Chondrocyte (in vitro differentiated cells): ENCODE data around the gene MAP2K3. TPM values are rescaled to one million over a fixed set of nuclear protein-coding genes. Genes with fewer than 3 reads are reported as not detected.

Source experiments
- DNase-seq: peaks from one replicate; pipeline ENCODE4 v3.0.0; 2021; ENCODE audit warnings: mixed read lengths, low spot score
- H3K27ac Mint-ChIP-seq: one replicate; pipeline ENCODE4 v1.8.0; 2021; ENCODE audit warnings: mild to moderate bottlenecking, moderate library complexity, mixed read lengths; ENCODE audit not compliant: unreplicated experiment
- H3K27me3 Mint-ChIP-seq: 2 replicates; pipeline ENCODE4 v1.8.0; 2021; ENCODE audit warnings: low read depth, mixed read lengths
- H3K36me3 Mint-ChIP-seq: 2 replicates; pipeline ENCODE4 v1.8.0; 2021; ENCODE audit warnings: low read depth, mixed read lengths
- H3K4me1 Mint-ChIP-seq: 2 replicates; pipeline ENCODE4 v1.8.0; 2021; ENCODE audit warnings: low read depth, mild to moderate bottlenecking, mixed read lengths
- H3K4me3 Mint-ChIP-seq: one replicate; pipeline ENCODE4 v1.8.0; 2021; ENCODE audit warnings: mild to moderate bottlenecking, moderate library complexity, mixed read lengths; ENCODE audit not compliant: unreplicated experiment
- H3K9me3 Mint-ChIP-seq: 2 replicates; pipeline ENCODE4 v1.8.0; 2021; ENCODE audit warnings: low read depth, mixed read lengths
- total RNA-seq: library from RNA; stranded (reverse); gene quantifications from 3 replicates; pipeline ENCODE4 v1.2.1, GENCODE V29; 2021
- TF ChIP-seq, protein P1 (sequence below): fragments of 200-600 bp; sonication (generic); IDR thresholded peaks from 2 replicates; pipeline ENCODE4 v1.5.0; 2021; ENCODE audit warnings: antibody characterized with exemption, mild to moderate bottlenecking, moderate library complexity

MAP2K3 gene
- total RNA-seq, 1 donor from 2014 or later: 35.9 TPM

DNA sequence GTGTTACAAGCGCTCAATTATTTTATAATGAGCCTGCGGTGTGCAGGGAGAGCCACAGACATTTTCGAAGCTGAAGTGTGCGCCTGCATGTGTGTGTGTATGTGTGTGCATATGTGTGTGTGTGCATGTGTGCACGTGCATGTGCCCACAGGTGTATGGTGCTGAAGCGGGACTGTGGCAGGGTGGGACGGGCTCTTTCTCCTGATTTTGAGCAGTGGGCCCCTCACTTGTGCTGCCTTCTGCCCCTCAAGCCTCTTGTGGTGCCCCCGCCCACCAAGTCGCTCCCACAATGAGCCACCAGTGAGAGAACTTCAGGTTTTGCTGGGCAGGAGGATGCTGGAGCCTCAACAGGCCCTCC is 75.0 kb downstream of the MAP2K3 start:
- Mint-ChIP-seq H3K27ac (no peak overlapping the region), H3K27me3 (peaks cover 2% of the 10 kb centered on the region), H3K36me3 (no peaks in the 10 kb centered on the region), H3K9me3 (no peaks in the 10 kb centered on the region), H3K4me3 (no peak overlapping the region), H3K4me1 (peaks cover 6% of the 10 kb centered on the region)
- DNase-seq: no peak
- TF ChIP-seq, protein P1, sequence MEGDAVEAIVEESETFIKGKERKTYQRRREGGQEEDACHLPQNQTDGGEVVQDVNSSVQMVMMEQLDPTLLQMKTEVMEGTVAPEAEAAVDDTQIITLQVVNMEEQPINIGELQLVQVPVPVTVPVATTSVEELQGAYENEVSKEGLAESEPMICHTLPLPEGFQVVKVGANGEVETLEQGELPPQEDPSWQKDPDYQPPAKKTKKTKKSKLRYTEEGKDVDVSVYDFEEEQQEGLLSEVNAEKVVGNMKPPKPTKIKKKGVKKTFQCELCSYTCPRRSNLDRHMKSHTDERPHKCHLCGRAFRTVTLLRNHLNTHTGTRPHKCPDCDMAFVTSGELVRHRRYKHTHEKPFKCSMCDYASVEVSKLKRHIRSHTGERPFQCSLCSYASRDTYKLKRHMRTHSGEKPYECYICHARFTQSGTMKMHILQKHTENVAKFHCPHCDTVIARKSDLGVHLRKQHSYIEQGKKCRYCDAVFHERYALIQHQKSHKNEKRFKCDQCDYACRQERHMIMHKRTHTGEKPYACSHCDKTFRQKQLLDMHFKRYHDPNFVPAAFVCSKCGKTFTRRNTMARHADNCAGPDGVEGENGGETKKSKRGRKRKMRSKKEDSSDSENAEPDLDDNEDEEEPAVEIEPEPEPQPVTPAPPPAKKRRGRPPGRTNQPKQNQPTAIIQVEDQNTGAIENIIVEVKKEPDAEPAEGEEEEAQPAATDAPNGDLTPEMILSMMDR: no peak

DNA sequence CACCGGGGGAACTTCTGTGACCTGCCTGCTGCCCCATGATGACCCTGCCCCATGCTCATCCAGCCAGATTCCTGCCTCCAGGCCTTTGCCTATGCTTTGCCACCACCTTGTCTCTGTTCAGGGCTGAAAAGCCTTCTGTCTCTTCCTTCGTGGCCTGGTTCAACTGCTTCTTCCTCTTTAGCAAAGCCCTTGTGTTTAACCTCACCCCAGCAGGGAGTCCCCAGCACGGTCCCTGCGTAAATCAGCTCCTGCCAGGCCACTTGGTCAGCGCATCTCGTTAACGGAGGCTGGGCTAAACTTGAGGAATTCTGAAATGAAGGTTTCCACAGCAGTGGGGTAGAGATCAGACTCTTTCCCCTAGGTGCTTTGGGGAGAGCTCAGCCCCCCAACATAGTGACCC is 75.5 kb downstream of the MAP2K3 start:
- Mint-ChIP-seq H3K27me3 (peaks cover 2% of the 10 kb centered on the region), H3K4me3 (no peak overlapping the region), H3K4me1 (peaks cover 6% of the 10 kb centered on the region), H3K27ac (no peak overlapping the region), H3K36me3 (no peaks in the 10 kb centered on the region), H3K9me3 (no peaks in the 10 kb centered on the region)
- no peak for DNase-seq
- TF ChIP-seq, protein P1: no peak

DNA sequence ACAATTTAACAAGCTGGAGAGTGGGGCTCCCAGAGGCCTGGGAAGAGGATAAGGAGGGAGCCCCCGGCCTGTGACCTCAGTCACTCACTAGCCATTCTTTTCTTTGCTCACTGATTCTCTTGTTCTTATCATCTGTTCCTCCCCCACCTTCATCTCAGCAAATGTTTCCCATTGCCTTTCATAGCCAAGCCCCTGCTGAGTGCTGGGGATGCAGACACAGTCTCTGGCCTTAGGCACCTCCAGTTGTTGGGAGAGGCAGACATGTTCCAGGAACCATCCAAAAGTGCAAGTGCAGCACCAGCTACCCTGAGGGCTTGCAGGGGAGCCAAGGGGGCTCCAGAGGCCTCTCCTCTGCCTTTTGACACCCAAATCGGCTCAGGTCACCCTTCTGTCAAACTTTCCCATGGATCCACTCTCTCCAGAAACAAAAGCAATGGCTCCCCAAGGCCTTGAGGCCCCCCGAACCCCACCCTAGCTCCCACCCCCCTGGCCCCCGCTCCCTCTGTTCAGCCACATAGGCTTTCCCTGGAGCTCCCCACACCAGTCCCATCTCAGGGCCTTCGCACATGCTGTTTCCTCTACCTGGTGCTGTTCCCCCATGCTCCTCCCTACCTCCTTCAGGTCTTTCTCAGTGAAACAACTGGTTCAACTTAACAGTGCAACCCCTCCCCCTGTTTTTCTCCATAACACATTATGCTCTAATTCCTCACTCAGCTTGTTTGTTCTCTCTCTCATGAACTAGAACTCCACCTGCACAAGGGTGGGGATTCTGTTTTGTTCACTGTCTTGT is 76.7 kb downstream of the MAP2K3 start:
- no peak overlapping the region for H3K27ac Mint-ChIP-seq
- TF ChIP-seq, protein P1: no peak
- H3K9me3 Mint-ChIP-seq: no peaks in the 10 kb centered on the region

DNA sequence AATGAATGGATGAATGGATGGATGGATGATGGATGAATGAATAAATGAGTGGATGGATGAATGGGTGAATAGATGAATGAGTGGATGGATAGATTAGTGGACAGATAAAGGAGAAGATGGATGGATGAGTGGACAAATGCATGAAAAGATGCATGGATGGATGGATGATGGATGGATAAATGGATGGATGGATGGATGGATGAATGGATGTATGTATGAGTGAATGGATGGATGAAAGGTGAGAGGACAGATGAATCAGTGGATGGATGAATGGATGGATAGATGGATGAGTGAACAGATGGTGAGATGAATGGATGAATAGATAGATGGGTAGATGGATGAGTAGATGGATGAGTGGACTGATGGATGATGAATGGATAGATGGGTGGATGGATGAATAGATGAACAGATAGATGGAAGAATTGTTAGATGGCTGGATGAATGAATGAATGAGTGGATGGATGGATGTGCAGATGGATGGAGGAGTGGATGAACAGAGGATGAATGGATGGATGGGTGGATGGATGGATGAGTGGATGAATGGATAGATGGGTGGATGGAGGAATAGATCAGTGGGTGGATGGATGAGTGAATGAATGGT is 77.9 kb downstream of the MAP2K3 start:
- H3K36me3 Mint-ChIP-seq: no peaks in the 10 kb centered on the region
- H3K9me3 Mint-ChIP-seq: no peaks in the 10 kb centered on the region
- no peak overlapping the region for H3K27ac Mint-ChIP-seq
- H3K4me3 Mint-ChIP-seq: no peak overlapping the region
- no peak for DNase-seq
- peaks cover 2% of the 10 kb centered on the region for H3K27me3 Mint-ChIP-seq
- TF ChIP-seq, protein P1: no peak
- H3K4me1 Mint-ChIP-seq: peaks cover 6% of the 10 kb centered on the region

More for the DNA sequence above, 76.7 kb downstream of the MAP2K3 start:
- Mint-ChIP-seq H3K4me1 (peaks cover 6% of the 10 kb centered on the region), H3K4me3 (no peak overlapping the region), H3K36me3 (no peaks in the 10 kb centered on the region), H3K27me3 (peaks cover 2% of the 10 kb centered on the region)
- no peak for DNase-seq

DNA sequence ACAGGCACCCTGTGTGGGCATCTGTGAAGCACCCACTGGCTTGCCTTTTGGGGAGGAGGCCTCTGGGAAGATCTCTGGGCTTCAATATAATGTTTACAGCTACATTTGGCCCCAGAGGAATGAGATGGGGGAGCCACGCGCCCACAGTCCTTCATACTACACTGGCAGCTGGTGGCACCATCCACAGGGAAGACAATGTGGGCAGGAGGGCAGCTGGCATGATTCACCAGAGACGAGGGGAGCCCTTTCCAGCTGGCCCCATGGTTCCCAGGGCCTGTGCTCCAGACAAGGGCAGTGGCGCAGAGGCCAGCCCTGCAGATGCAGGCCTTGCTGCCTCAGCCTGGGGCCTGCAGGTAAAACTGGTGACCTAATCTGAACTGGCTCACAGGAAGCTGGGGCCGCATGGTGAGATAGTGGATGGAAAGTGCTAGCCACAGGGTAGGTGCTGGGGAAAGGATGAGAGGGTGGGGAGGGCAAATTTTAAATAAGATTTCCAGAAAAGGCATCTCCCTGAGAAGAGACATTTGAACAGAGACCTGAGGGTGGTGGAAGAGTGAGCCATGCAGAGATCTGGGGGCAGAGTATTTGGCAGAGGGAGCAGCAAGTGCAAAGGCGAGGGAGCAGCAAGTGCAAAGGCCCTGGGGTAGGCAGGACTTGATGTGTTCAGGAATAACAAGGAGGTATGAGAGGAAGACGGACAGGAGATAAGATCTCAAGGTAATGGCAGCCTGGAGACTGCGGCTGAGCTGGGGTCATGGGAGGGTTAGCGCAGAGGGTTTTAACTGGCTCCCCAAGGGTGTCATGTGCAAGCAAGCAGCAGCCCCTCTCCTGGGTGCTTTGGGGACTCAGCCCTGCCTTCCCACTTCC is 79.5 kb downstream of the MAP2K3 start:
- TF ChIP-seq, protein P1: no peak
- Mint-ChIP-seq H3K9me3 (no peaks in the 10 kb centered on the region), H3K27me3 (peaks cover 6% of the 10 kb centered on the region), H3K36me3 (no peaks in the 10 kb centered on the region), H3K4me3 (no peak overlapping the region), H3K4me1 (peaks cover 3% of the 10 kb centered on the region), H3K27ac (no peak overlapping the region)
- DNase-seq: no peak
